ENCODE data around the gene NADK.

NADK gene

DNA sequence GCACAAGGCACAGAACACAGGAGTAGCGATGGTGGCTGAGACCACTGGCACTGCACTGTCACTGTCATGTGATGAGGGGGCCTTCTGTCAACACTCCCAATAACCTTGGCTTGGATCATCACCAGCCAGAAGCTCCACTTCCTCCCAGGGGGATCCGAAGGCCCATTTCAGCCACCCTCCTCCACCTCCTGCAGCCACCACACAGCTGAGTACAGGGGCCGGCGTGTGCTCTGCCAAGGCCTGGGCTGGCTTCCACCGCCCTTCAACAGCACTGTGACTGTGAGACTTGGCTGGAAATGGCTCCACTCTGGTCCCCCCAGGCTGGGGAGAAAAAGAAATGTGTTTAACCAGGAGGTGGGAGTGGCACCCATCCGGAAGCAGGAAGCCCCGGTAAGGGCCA, 9.9 kb upstream of the NADK start:
- FAIRE-seq, result no peak
- no peak for DNase-seq (ENCODE audit: extremely low spot score, insufficient read length, low read depth)

DNA sequence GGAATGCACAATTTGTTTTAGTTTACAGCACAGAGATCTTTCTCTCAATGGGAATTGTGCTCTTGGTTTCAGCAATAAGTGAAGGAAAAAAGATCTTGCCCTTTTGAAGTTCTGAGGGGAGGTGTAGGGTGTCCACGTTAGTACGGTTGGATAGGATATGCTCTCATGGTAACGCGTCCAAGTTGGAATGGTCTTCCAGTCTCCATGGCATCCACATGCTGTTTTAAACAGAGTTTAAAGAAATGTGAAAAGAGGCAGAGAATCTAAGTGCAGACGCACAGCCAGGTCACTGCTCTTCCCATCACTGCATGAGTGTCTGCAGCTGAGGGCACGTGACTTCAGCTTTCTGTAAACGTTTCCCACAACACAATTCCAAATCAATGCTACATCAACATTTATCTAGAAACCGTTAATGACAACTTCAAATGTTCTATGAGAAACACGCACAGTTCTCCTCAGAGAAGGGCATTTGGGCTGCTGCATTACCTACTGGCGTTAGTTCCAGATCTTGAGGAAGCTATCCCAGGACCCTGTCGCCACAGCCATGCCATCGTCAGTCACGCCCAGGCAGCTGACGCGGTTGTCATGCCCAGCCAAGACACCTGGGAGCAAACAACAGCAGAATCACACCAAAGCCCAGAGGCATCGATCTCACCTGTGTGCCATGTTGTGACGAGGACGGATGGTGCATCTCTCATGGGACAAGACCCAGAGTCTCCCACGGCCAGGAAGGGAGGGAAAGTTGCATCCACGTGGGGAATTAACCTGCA, 8.8 kb upstream of the NADK start:
- no peak for FAIRE-seq
- no peak for DNase-seq (ENCODE audit: extremely low spot score, insufficient read length, low read depth)

DNA sequence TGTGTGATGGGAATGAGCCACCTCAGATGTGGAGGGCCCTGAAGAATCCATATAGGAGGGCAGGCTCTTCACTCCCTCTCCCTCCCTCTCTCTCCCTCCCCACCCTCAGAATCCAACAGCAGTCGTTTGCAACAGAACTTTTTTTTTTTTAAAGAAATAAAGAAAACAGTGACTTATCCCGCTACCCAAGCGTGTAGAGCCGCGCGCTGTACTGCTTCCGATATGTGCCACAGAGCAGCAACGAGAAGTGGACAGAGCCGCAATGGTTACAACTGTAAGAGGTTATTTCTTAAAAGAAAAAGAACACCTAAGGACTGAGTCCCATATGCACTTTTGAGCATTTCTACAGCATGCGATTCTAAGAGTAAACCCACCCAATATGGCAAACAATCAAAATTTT, 7.4 kb upstream of the NADK start:
- FAIRE-seq, result no peak
- DNase-seq (ENCODE audit: extremely low spot score, insufficient read length, low read depth), result no peak

DNA sequence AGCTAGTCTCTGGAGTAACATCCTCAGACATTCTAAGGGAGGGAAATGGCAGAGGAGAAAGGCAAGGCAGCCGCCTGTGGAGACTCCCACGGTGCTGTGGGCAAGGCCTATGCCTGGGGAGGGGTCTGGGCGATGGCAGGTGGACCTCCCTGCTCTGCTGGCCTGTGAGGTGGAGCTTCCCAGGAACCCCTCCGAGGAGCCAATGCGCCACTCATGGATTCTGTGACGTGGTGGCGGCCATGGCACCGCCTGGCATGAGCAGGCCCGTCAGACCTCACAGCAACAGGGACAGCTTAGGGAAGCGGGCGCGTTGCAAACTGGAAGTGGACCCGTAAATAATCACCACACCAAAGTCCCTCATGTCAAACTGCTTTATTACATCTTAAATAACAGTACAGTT, 6.7 kb upstream of the NADK start:
- DNase-seq (ENCODE audit: extremely low spot score, insufficient read length, low read depth) (no peak), FAIRE-seq (no peak)

DNA sequence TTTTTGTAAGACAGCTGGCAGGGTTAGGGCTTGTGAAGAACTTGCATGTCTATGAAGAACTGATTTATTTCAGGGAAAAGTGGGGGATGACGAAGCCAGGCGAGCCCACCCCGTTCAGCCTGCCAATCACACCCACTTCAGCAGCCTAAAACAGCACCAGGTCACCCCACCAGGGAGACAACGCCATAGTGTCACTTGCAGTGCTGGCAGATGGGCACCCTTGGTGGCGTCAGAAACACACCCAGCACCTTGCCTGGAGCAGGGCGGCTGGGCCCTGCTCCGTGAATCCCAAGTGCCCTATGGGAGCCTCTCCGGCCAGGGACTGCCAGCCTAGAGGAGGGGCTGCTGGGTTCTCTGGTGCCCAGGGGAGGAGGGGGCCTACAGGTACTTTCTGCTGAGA, 5.0 kb upstream of the NADK start:
- FAIRE-seq (no peak), DNase-seq (ENCODE audit: extremely low spot score, insufficient read length, low read depth) (no peak)

DNA sequence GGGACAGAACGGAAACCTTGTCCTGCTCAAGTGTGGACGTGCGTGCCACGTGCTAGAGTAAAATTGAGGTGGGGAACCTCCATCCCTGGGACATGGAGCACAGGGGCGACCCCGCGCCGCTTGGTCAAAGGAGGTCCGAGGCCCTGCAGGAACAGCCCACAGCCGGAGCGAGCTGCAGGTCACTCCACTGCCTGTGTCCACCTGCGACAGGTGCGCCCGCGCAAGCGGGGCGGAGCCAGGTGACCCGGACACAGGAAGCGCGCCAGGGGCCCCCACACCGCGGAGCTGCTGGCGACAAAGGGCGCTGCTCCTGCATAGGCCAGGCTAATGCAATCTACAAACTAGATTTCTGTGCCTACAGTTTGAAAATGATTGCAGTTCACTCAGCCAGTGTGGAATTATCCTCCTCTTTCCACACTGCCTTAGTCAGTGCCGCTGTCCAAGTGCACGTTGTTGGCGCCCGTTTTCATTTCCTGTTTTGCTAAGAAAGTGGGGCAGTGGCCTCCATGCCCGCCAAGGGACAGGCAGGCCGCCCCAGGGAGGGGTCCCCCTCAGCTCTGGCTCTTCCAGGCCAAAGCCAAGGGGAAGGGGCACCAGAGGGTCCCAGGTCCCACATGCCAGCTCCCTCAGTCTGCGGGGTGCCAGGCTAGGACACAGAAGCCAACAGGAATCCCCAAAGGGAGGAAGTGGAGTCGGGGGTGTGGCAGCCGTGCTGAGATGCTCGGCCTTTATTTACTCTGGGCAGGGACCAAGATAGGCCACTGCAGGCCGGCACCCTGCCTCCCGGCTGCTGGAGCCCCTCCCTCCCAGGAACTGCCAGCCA, 4.3 kb upstream of the NADK start:
- FAIRE-seq (peak; percentile 59), DNase-seq (ENCODE audit: extremely low spot score, insufficient read length, low read depth) (no peak)

DNA sequence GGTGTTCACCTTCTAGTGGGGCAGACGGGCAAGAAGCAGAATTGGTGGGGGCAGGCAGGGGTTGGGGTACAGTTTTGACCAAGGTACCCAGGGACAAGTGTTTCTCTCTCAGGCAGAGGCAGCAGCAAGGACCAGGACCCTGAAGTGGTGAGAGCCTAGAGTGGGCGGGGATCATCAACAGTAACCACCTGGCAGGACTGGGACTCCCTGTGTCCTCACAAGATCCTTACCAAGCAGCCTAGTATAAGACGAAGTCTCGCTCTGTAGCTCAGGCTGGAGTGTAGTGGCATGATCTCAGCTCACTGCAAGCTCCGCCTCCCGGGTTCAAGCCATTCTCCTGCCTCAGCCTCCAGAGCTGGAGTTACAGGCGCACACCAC, 3.2 kb upstream of the NADK start:
- DNase-seq (ENCODE audit: extremely low spot score, insufficient read length, low read depth), result no peak
- no peak for FAIRE-seq

DNA sequence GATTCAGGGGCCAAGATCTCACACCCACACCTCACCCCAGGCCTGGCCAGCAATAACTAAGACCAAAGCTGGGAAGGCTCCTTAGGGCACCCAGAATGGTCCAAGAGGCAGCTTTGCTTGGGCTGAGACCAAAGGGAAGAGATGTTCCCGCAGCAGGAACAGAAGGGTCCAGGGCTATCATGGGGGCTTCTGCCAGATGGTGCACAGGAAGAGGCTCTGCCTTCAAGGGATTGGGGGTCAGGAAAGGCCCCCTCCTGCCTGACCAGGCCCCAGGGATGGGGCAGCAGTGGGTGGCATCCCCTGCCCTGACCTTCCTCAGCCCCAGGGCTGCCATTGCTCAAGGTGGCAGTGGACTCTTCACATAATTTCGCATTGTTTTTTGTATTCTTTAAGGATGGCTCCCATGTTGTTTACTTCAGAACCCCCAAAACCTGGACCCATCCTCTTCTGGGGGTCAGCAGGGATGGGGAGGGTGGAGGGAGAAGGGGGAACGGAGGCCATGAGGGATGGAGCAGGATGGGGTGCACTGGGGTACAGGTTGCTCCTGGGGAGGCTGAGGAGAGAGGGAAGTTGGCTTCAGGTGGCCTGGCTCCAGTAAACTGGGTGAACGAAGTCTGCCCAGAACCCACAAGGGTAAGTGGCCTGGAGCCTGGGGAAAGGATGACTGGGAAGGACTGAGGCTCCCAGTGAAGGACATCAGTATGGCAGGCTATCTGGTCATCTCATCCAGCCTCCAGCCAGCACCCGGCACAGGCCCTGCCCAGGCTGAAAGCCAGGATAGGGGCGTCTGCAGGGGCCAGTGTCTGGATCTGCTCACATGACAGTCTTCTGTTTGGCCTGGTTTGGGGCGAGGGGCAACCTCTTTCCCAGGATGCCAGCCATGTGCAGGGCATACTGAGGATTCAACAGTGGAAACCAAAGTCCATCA, 2.6 kb upstream of the NADK start:
- FAIRE-seq (no peak), DNase-seq (ENCODE audit: extremely low spot score, insufficient read length, low read depth) (no peak)

DNA sequence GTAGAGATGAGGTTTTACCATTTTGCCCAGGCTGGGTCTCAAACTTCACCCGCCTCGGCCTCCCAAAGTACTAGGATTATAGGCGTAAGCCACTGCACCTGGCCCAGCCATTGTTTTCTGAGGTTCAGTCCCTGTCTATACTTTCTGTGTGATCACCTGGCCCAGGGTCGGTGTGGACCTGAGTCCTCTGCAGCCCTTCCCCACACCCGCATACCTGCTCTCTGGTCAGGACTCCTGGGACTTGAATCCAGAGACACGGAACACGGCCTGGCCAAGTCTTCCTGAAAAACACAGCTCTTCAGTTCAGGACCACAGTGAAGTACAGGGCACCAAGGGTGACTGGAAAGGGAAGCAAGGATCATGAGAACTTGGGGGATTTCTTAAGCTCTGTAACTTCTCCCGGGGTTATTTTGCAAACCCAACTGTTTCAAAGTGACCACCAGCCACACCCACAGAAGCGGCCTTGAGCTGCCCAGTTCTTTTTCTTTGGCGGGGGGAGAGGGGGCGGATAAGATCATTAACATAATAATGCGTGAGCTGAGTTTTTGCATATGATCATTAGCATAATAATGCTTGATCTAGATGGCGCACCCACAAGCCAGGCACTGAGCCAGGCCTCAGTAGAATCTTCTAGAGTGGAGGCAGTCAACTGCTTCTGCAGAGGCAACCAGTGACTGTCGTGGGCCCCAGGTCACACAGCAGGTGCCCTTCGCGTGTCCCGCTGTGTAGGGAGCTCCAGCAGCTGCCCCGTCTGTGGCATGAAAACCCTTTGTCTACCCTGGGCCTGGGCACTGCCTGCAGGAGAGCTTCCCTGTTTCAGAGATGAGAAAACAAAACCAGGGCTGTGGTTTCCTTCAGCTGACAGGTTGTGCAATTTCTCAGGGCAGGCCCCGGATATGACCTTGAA, 1.7 kb upstream of the NADK start:
- FAIRE-seq (peak; percentile 97), DNase-seq (ENCODE audit: extremely low spot score, insufficient read length, low read depth) (peak; percentile 55)

DNA sequence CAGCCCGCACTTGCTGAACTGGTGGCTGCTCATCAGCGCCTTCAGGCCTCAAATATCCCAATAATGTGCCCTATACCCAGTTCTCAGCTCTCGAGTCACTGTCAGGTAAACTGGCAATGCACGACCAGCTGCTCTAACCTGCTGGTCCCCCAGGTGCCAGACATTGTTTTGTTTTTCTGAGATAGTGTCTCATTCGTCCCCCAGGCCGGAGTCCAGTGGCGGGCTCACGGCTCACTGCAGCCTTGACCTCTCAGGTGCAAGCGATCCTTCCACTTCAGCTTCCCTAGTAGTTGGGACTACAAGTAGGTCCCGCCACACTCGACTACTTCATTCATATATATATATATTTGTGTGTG, 1.0 kb upstream of the NADK start:
- DNase-seq (ENCODE audit: extremely low spot score, insufficient read length, low read depth) (no peak), FAIRE-seq (no peak)

DNA sequence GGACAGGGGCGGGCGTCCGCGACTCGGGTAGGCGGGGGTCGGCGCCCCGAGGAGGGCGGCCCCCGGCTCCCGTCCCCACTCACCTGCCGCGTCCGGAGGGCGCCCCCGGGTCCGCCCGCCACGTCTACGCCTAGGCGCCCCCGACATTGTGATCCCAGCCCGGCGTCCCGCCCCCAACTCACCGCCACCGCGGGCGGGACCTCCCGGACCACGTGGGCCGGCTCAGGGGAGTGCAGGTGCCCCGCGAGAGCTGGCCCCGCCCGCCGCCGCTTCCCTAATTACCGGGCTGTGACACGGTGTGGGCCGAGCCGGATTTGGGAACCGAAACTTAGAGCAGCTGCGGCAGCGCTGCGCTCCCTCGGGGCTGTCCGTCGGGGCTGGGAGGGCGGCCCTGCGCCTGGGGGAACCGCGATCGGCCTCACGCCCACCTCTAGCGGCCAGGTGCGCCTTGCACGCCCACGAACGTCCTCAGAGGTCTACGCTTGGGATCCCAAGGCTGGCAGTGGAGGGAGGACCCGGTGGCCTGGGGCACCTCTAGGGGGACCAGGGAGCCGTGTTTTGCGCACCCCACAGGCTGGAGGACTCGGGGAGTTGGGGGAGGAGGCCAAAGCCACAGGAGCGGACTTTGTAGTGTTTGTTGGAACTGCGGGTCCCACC, 521 bp upstream of the NADK start:
- peak; percentile 76 for DNase-seq (ENCODE audit: extremely low spot score, insufficient read length, low read depth)
- peak; percentile 92 for FAIRE-seq

DNA sequence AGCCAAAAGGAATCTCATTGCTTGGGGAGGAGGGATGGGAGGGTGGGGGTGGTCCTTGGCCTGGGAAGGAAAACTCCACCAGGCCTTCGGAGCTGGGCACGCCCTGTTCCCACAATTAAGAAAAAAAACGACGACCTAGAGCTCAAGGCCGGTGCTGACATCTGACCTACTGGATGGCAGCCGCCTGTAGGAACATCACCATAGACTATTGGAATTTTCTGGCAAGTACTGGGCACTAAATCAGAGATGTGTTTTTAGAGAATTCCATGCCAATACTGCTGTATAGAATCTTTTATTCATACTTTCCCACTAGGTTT, 729 bp downstream of the NADK start:
- DNase-seq (ENCODE audit: extremely low spot score, insufficient read length, low read depth) (no peak), FAIRE-seq (no peak)

DNA sequence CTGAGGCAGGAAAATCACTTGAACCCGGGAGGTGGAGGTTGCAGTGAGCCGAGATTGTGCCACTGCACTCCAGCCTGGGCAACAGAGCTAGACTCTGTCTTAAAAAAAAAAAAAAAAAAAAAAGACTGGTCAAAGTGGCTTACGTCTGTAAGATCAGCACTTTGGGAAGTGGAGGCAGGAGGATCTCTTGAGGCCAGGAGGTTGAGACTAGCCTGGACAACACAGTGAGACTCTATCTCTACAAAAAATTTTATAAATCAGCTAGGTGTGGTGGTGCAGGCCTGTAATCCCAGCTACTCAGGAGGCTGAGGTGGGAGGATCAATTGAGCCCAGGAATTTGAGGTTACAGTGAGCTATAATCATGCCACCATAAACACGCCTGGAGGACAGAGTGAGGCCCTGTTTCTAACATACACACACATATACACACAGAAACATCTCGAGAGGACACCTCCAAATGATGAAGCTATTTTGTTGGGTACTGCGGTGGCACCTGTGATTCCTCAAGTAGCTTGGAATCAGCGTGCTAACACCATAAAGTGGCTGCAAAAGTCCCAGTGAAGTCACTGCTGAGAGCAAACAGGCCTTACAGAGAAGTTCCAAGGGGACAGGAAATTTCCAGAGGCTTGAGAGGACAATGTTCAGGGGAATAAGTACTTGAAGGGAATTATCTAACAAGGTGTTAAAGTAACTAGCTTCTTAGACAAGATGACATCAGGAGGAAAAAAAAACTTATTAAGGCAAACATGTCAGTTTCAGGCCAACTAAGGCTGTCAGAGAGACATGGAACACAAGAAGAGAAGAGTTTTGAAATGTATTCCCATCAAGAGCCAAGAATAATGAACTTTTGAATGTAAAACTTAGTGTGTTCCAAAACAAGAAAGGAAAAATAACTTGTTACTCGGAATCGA, 1.3 kb downstream of the NADK start:
- FAIRE-seq, result no peak

DNA sequence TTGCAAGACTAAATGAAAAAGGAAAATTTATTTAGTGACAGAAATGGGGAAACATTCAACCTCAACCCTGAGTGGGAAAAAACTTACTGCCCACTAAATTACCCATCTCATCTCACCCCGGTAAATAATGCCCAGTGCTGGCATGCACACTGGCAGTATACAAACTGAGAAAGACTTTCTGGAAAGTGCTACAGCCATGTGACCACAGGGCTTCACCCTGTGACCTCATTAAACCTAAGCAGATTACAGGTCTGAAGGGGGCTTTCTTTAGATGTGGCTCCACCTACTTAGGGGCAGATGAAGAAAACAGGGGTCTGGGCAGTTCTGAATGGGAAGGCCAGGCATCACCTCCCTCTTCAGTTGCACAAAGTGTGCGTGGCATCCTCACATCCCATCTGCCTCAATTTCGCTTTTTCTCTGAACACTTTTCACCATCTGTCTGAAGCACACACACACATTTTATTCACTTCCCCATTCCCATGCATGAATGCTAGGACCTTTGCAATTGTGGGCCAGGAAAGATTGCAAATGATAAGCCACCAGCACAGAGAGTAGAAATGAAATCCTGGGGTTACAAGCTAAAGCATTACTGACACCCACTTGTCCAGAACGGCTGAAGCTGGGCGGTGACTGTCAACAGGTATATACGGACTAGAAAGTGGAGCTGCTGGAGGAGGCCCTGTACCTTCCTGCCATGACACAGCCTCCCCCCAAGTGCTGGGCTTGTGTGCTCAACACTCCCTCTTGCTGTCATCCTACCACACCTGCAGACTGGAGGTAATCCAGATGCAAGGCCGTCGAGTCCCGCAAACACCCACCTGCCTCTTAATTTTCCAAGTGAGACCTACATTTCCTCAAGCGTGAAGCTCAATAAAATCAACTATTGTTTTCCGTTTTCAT, 2.7 kb downstream of the NADK start:
- peak; percentile 69 for FAIRE-seq

More for the DNA sequence above, 1.3 kb downstream of the NADK start:
- DNase-seq (ENCODE audit: extremely low spot score, insufficient read length, low read depth), result no peak

DNA sequence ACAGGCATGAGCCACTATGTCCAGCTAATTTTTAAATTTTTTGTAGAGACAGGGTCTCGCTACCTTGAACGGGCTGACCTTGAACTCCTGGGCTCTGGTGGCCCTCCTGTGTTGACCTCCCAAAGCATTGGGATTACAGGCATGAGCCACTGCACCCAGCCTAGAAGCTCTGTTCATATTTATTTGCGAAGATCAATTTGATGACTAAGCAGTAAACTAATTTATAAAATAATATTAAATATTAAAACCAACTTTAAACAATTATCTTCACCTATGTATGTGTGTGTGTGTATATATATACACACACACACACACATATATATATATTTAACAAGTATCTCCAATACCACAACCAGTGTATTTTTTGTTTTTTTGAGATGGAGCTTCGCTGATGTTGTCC, 4.4 kb downstream of the NADK start:
- no peak for FAIRE-seq
- no peak for DNase-seq (ENCODE audit: extremely low spot score, insufficient read length, low read depth)

More for the DNA sequence above, 2.7 kb downstream of the NADK start:
- no peak for DNase-seq (ENCODE audit: extremely low spot score, insufficient read length, low read depth)

DNA sequence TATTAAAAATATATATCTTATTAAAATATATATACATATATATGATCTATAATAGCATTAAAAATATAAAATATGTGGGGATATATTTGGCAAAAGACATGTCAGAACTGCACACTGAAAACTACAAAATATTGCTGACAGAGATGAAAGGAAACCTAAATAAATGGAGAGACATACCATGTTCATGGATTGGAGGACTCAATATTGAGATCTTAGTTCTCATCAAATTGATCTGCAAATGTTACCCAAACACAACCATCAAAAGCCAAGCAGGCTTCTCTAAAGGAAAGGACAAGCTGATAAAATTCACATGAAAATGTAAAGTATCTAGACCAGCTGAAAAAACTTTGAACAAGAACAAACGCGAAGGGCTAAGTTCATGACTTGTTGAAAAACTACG, 7.2 kb downstream of the NADK start:
- DNase-seq (ENCODE audit: extremely low spot score, insufficient read length, low read depth), result no peak
- FAIRE-seq, result no peak

DNA sequence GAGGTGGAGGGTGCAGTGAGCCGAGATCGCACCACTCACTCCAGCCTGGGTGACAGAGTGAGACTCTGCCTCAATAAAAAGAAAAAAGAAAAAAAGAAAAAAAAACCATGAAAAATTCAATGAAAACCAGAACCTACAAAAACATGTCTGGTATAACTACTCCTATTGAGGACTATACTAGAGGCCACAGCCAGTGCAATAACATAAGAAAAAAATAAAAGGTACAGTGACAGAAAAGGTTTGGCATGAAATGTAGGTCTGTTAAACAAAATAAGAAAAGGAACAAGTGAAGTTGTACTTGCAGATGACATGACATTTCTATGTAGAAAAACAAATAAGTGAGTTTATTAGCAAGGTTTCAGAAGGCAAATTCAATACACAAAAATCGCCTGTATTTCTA, 8.2 kb downstream of the NADK start:
- FAIRE-seq (no peak), DNase-seq (ENCODE audit: extremely low spot score, insufficient read length, low read depth) (no peak)
